Cardiac fibroblast (primary cell): Measurements from ENCODE around the gene CD28.

Source experiments
- DNase-seq, 2 donors: peaks; one replicate each; pipeline versions ENCODE4 v3.0.0 to v3.0.0-alpha.2; 2010; ENCODE audit warnings: low read depth in 2 of 2
- H3K4me3 ChIP-seq, 2 donors: replicated peaks in 1 of 2; 1 replicate in 1 of 2; 2 replicates in 1 of 2; pipeline ENCODE4 v1.5.1; 2011; ENCODE audit warnings: low read depth in 2 of 2, low read length in 2 of 2, mild to moderate bottlenecking in 2 of 2, moderate library complexity in 1 of 2
- CTCF ChIP-seq: IDR thresholded peaks from one replicate; pipeline ENCODE4 v1.5.1; 2011; ENCODE audit warnings: low read depth, mild to moderate bottlenecking, low read length, inconsistent platforms

CD28 gene

GRCh38 chr2:203720915-203721672, 14.7 kb downstream of the CD28 start:
- TF ChIP-seq CTCF: no peak
- H3K4me3 ChIP-seq: no peak overlapping the region
- DNase-seq: no peak

GRCh38 chr2:203721781-203722300, 15.4 kb downstream of the CD28 start:
- DNase-seq: no peak
- no peak overlapping the region for H3K4me3 ChIP-seq
- TF ChIP-seq CTCF: no peak

- no peak overlapping the region for H3K4me3 ChIP-seq
- TF ChIP-seq CTCF: no peak
These were observed 16.0 kb downstream of the CD28 start for GRCh38 chr2:203722411-203722810.

GRCh38 chr2:203728321-203728720, 21.9 kb downstream of the CD28 start:
- H3K4me3 ChIP-seq: no peak overlapping the region
- TF ChIP-seq CTCF: no peak
- DNase-seq: no peak

More at GRCh38 chr2:203722411-203722810, 16.0 kb downstream of the CD28 start:
- peak in 1 of 2 donors; percentile 18 for DNase-seq

- no peak overlapping the region for H3K4me3 ChIP-seq
- DNase-seq: peak; percentile 23 to 44
- TF ChIP-seq CTCF: no peak
These were observed 23.8 kb downstream of the CD28 start for GRCh38 chr2:203730076-203730729.

GRCh38 chr2:203730883-203731282, 24.4 kb downstream of the CD28 start:
- DNase-seq: no peak
- no peak for TF ChIP-seq CTCF
- H3K4me3 ChIP-seq: no peak overlapping the region
